Anterior cingulate cortex (tissue), 58 donors: ENCODE results near the gene ALKBH3.
A peak's percentile ranks its signal among the peaks of the same experiment; 100 is the strongest.

ENCODE experiments used
- DNase-seq, 58 donors: peaks; one replicate each; lab custom pipeline; 2025; lab: John Stamatoyannopoulos, UW

The ALKBH3 gene

DNA sequence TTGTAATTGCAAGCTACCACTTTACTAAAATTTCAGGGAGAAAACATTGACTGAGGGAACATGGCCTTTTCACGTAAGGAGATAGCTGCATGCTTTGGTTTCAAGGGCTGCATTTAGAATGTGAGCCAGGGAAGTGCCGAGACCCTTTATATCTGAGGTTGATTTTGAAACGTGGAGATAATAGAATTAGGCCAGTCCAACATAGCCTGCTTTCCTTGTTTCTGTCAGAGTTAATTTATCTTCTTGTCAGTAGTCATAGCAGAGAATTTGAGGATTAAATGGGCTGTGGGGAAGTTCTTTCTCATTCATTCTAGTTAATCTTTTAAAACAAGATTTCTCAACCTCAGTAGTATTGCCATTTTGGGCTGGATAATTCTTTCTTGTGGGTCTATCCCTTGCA, 12.2 kb downstream of the ALKBH3 start:
- DNase-seq = no peak

GRCh38 chr11:43894546-43894945, 13.9 kb downstream of the ALKBH3 start:
- DNase-seq = no peak

- DNase-seq = peak in 3 of 58 donors; percentile 0 to 25 (median 6)
Measured at GRCh38 chr11:43895601-43896000, 15.0 kb downstream of the ALKBH3 start.

DNA sequence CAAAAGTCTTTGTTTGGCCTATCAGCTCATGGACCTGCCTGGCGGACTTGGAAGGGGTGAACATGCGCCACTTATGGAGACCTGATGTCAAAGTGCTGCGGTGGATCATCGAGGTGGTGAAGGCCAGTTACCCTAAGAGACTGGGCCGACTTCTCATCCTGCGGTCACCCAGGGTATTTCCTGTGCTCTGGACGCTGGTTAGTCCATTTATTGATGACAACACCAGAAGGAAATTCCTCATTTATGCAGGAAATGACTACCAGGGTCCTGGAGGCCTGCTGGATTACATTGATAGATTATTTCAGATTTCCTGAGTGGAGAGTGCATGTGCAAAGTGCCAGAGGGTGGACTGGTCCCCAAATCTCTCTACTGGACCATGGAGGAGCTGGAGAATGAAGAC, 17.9 kb downstream of the ALKBH3 start:
- DNase-seq = no peak

GRCh38 chr11:43899094-43899493, 18.5 kb downstream of the ALKBH3 start:
- no peak for DNase-seq

GRCh38 chr11:43901551-43901950, 20.9 kb downstream of the ALKBH3 start:
- DNase-seq = no peak

DNA sequence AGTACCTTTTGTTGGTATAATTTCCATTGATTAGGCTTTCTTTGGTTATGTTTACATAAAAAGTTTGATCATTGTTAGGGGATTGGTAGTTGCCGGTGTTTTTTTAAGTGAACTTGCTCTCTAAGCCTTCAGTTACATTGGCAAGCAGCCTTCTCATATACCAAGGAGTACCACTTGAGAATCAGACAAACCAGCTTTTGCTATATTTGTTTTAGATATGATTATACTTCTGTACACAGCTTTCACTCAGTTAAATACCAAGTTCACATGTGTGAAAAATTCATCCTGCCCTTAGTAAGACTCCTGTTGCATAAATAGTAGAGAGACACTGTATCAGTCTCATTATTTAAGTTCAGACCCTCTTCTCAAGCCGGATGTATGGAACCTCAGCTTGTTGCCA, 22.4 kb downstream of the ALKBH3 start:
- DNase-seq = no peak

DNA sequence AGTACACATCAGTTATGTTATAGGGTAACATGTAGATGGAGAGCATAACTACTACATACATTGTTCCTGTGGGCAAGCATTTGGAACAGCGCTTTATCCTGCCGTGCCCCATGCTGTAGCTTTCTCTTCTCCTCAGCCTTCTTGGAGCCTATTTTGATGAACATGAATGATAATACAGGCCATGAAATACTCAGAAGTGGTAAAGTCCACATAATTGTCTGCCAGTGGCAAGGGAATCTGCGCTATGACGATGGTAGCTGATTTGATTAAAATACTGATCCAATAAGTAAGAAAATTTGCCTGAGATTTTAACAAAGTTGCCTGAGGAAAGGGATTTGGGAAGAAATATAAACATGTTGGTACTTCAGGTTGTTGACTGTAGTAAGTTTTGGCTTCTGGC, 23.3 kb downstream of the ALKBH3 start:
- no peak for DNase-seq

GRCh38 chr11:43904742-43905535, 24.3 kb downstream of the ALKBH3 start:
- peak in 12 of 58 donors; percentile 6 to 48 (median 23) for DNase-seq

DNA sequence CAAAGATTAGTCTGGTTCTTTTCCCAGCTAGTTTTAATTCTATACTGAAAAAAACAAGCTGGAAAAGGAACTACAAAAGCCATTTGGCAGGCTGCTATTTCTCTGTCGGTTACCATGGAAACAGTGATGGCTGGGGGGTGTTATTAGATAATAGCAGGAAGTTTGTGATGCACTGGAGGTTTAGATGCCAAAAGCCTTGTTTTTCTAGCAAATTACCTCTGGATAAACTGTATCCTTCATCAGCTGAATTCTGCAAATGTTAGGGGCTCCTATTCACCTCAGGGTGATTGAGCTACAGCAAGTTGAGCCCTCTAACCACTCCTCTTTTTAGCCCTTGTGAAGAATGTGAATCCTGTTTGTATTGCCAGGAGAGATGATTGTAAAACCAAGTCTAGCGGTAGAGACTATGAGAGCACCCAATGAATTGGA, 25.2 kb downstream of the ALKBH3 start:
- peak in 14 of 58 donors; percentile 3 to 58 (median 20) for DNase-seq

GRCh38 chr11:43907028-43907975, 26.7 kb downstream of the ALKBH3 start:
- DNase-seq = no peak

- no peak for DNase-seq
Measured at GRCh38 chr11:43908191-43908590, 27.6 kb downstream of the ALKBH3 start.

GRCh38 chr11:43908683-43909082, 28.1 kb downstream of the ALKBH3 start:
- no peak for DNase-seq

DNA sequence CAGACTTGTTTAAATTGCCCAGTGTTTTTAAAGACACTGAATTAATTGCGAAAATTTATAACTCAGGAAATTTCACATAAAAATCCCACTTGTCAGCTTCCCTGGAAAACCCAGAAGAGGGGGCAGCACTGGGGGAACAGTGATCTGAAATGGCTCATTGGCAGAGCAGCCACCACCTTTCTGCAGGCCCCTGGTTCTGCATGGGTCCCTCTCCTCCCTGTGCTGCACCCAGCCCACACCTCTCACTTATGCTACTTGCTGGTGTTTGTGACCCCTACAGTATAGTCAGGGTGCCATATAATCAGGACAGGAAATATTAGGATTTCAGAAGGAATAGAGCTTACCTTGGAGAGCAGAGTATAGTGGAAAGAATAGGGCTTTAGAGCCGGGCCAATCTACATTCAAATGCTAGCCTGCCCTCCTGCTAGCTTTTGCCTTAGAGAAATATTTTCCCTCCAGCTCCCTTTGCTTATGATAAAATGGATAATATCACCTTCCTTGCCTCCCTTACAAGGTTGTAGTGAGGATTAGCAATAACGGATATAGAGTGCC, 33.3 kb downstream of the ALKBH3 start:
- DNase-seq = no peak

DNA sequence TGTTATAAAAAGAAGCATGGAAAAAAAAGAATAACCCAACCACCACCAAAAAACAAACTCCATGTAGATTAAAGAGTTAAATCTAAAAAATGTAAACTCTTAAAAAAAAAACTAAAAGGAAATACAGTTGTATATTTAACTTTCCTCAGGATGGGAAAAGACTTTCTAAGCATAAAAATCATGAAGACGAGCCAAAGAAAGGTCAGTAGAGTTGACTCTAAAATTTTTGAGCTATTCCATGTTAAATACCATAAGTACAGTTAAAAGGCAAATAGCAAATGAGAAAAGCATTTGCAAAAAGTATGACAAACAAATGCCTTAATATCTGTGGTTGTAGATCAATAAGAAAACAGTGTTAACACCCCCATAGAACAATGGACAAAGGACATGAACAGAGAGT, 33.8 kb downstream of the ALKBH3 start:
- no peak for DNase-seq

DNA sequence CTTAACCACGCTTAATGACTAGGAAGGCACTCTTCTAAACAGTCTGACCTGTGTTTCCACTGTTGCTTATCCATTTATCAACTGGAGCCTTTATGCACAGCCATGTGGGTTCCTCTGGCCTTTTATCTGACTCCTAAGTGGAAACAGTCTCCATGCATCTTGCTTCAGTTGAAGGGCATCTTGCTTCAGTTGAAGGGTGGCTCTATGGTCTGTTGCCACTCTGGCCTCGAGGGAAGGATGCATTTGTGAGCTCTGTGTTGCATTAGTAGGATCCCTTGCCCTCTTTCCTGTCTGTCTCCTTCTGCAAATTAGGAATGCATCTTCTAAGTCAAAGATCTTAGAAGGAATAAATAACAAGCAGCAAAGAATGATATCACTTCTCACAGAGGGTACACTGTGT, 36.0 kb downstream of the ALKBH3 start:
- DNase-seq = no peak

GRCh38 chr11:43917851-43918250, 37.2 kb downstream of the ALKBH3 start:
- DNase-seq = no peak

GRCh38 chr11:43918662-43919061, 38.0 kb downstream of the ALKBH3 start:
- no peak for DNase-seq

- no peak for DNase-seq
Measured at GRCh38 chr11:43919852-43920597, 39.4 kb downstream of the ALKBH3 start.
